Sigmoid colon (tissue), 7 donors: Measurements from ENCODE around the gene IER2. TPM values are rescaled to one million over a fixed set of nuclear protein-coding genes. Genes with fewer than 3 reads are reported as not detected.
A peak's percentile ranks its signal among the peaks of the same experiment; 100 is the strongest.

Source experiments
- DNase-seq: peaks from one replicate; pipeline ENCODE4 v3.0.0-alpha.2; 2019
- H3K27ac ChIP-seq, 4 donors: fragments of 200-600 bp; sonication (generic); one replicate each; pipeline ENCODE4 v1.5.1; 2016 to 2019; ENCODE audit warnings: mild to moderate bottlenecking in 1 of 4
- H3K27me3 ChIP-seq, 3 donors: fragments of 200-600 bp; sonication (generic); one replicate each; pipeline ENCODE4 v1.5.1; 2019; ENCODE audit warnings: mild to moderate bottlenecking in 1 of 3
- H3K36me3 ChIP-seq, 4 donors: fragments of 200-600 bp; sonication (generic); one replicate each; pipeline ENCODE4 v1.5.1; 2016 to 2019
- H3K4me1 ChIP-seq, 4 donors: fragments of 200-600 bp; sonication (generic); one replicate each; pipeline ENCODE4 v1.5.1; 2017 to 2019
- H3K4me3 ChIP-seq, 4 donors: fragments of 200-600 bp; sonication (generic); one replicate each; pipeline ENCODE4 v1.5.1; 2017 to 2019; ENCODE audit warnings: mild to moderate bottlenecking in 2 of 4, moderate library complexity in 1 of 4
- H3K9me3 ChIP-seq, 4 donors: fragments of 200-600 bp in 3 of 4; sonication (generic) in 3 of 4; one replicate each; pipeline versions ENCODE4 v1.5.1 to v1.6.1; 2013 to 2019
- CTCF ChIP-seq, 4 experiments: fragments of 450-650 bp in 3 of 4; fragments of 200-600 bp in 1 of 4; IDR thresholded peaks; one replicate each; pipeline ENCODE4 v1.5.1; 2016 to 2019; ENCODE audit warnings: antibody characterized with exemption in 4 of 4, mild to moderate bottlenecking in 3 of 4, moderate library complexity in 2 of 4
- EP300 ChIP-seq, 4 donors: sonication (generic); formaldehyde crosslinking; IDR thresholded peaks; one replicate each; pipeline ENCODE4 v1.6.1; 2017; ENCODE audit warnings: antibody characterized with exemption in 4 of 4
- POLR2A ChIP-seq, 2 donors: fragments of 450-650 bp; IDR thresholded peaks; one replicate each; pipeline ENCODE4 v1.6.1; 2016; ENCODE audit warnings: antibody characterized with exemption in 2 of 2, mild to moderate bottlenecking in 2 of 2, moderate library complexity in 2 of 2
- POLR2AphosphoS5 ChIP-seq, 4 donors: sonication (generic); formaldehyde crosslinking; IDR thresholded peaks; one replicate each; pipeline ENCODE4 v1.6.1; 2017; ENCODE audit warnings: antibody characterized with exemption in 4 of 4
- WGBS, 2 donors: extraction: QIAGEN DNeasy Blood & Tissue Kit; methylation state at CpG; one replicate each; pipeline ENCODE4 v1.1.7; 2013; 5-methylcytosine and 5-hydroxymethylcytosine counted together
- intact Hi-C: fragments of 100-400 bp; cut with DNase I; formaldehyde crosslinking; loops from one replicate; pipeline ENCODE4 v1.15.1; 2023
- polyA plus RNA-seq, 3 donors: library from polyadenylated mRNA; stranded (reverse); fragments of 200-250 nt; gene quantifications; one replicate each; pipeline ENCODE4 v1.2.3, GENCODE V29; 2013
- total RNA-seq, 4 donors: library from RNA; depleted of rRNA; stranded (reverse); fragments of >200 nt; gene quantifications; one replicate each; pipeline ENCODE4 v1.1.0, GENCODE V29; 2016
- donor health status: healthy with polysubstance abuse.
- donor health status: Bipolar disorder and iron deficiency.
- donor health status: healthy.

Gene IER2
- total and polyA plus RNA-seq, 7 donors: 30.3 to 215 (median 138) TPM

GRCh38 chr19:13150931-13151604, 857 bp downstream of the IER2 start:
- TF ChIP-seq CTCF (IDR thresholded peaks at IDR 0.05): no peak
- no peak for TF ChIP-seq POLR2A (IDR thresholded peaks at IDR 0.05)
- TF ChIP-seq POLR2AphosphoS5 (IDR thresholded peaks at IDR 0.05): no peak
- no peak for TF ChIP-seq EP300 (IDR thresholded peaks at IDR 0.05)
- no peaks in the 10 kb centered on the region for H3K27me3 ChIP-seq
- peak overlapping the region; percentile 92 to 100 (median 100) for H3K27ac ChIP-seq
- H3K36me3 ChIP-seq: peaks cover 0 to 5% (median 0%) of the 10 kb centered on the region in 4 donors
- H3K4me3 ChIP-seq: peak overlapping the region; percentile 64 to 96 (median 92)
- no peak for DNase-seq
- peaks cover 6 to 38% (median 29%) of the 10 kb centered on the region in 4 donors for H3K4me1 ChIP-seq
- whole genome bisulfite sequencing, 2 donors: 0 to 1% methylated on average over 34 of the region's 34 CpGs
- no peaks in the 10 kb centered on the region for H3K9me3 ChIP-seq
- intact Hi-C loops: loop anchor here (5.0 to 10.0 kb wide), 4 partner anchors 34 to 359 kb away; partner anchors contain the start of genes JUNB, LYL1, NACC1 and NFIX

- TF ChIP-seq POLR2A (IDR thresholded peaks at IDR 0.05) (peak; percentile 98 to 99), CTCF (IDR thresholded peaks at IDR 0.05) (peak in 1 of 4 experiments; percentile 15), EP300 (IDR thresholded peaks at IDR 0.05) (peak in 3 of 4 donors; percentile 15 to 66 (median 65)), POLR2AphosphoS5 (IDR thresholded peaks at IDR 0.05) (peak; percentile 99 to 100 (median 100))
- 0 to 1% methylated on average over 71 of the region's 71 CpGs for WGBS, 2 donors
- no peaks in the 10 kb centered on the region for H3K9me3 ChIP-seq
- DNase-seq: peak; percentile 99
- H3K4me3 ChIP-seq: peak overlapping the region; percentile 64 to 96 (median 92)
- H3K27me3 ChIP-seq: no peaks in the 10 kb centered on the region
- intact Hi-C loops: loop anchor here (5.0 to 10.0 kb wide), 4 partner anchors 34 to 359 kb away; partner anchors contain the start of genes JUNB, LYL1, NACC1 and NFIX
- H3K4me1 ChIP-seq: peaks cover 6 to 39% (median 33%) of the 10 kb centered on the region in 4 donors
- peak overlapping the region; percentile 92 to 100 (median 100) for H3K27ac ChIP-seq
- no peaks in the 10 kb centered on the region for H3K36me3 ChIP-seq
Observed at GRCh38 chr19:13151605-13152355, 1.6 kb downstream of the IER2 start.

GRCh38 chr19:13152356-13152973, 2.3 kb downstream of the IER2 start:
- intact Hi-C loops: loop anchor here (5.0 to 10.0 kb wide), 4 partner anchors 35 to 360 kb away; partner anchors contain the start of genes JUNB, LYL1, NACC1 and NFIX
- Histone ChIP-seq H3K4me3 (peak overlapping the region; percentile 64 to 96 (median 84)), H3K36me3 (no peaks in the 10 kb centered on the region), H3K27ac (peak overlapping the region; percentile 92 to 100 (median 100)), H3K4me1 (peaks cover 6 to 39% (median 33%) of the 10 kb centered on the region in 4 donors), H3K27me3 (no peaks in the 10 kb centered on the region), H3K9me3 (no peaks in the 10 kb centered on the region)
- DNase-seq: no peak
- TF ChIP-seq POLR2AphosphoS5 (IDR thresholded peaks at IDR 0.05) (no peak), CTCF (IDR thresholded peaks at IDR 0.05) (no peak), POLR2A (IDR thresholded peaks at IDR 0.05) (no peak), EP300 (IDR thresholded peaks at IDR 0.05) (no peak)
- 0 to 1% methylated on average over 25 of the region's 25 CpGs for WGBS, 2 donors

GRCh38 chr19:13152974-13153568, 2.9 kb downstream of the IER2 start:
- Histone ChIP-seq H3K36me3 (no peaks in the 10 kb centered on the region), H3K27ac (peak overlapping the region; percentile 92 to 100 (median 100)), H3K4me3 (peak overlapping the region; percentile 64 to 96 (median 84)), H3K9me3 (no peaks in the 10 kb centered on the region), H3K27me3 (no peaks in the 10 kb centered on the region), H3K4me1 (peaks cover 6 to 39% (median 33%) of the 10 kb centered on the region in 4 donors)
- intact Hi-C loops: loop anchor here (5.0 to 10.0 kb wide), 4 partner anchors 36 to 361 kb away; partner anchors contain the start of genes JUNB, LYL1, NACC1 and NFIX
- 0% methylated on average over 59 of the region's 59 CpGs for WGBS, 2 donors
- TF ChIP-seq EP300 (IDR thresholded peaks at IDR 0.05) (peak in 1 of 4 donors; percentile 73), POLR2A (IDR thresholded peaks at IDR 0.05) (peak; percentile 100), POLR2AphosphoS5 (IDR thresholded peaks at IDR 0.05) (peak; percentile 99 to 100 (median 100)), CTCF (IDR thresholded peaks at IDR 0.05) (peak in 1 of 4 experiments; percentile 15)
- peak; percentile 98 for DNase-seq
